Stimulated activated CD4-positive, alpha-beta T cell treated with anti-CD3 and anti-CD28 coated beads, Interleukin-2, amount 100 ng/mL, for 24 hours (primary cell): ENCODE results near the gene CASP12.

ENCODE experiments used
- DNase-seq, 2 donors: peaks; one replicate each; pipeline ENCODE4 v3.0.0-alpha.2; 2020

Gene CASP12

GRCh38 chr11:104891135-104891534 lies 7.1 kb downstream of the CASP12 start:
- DNase-seq = no peak

DNA sequence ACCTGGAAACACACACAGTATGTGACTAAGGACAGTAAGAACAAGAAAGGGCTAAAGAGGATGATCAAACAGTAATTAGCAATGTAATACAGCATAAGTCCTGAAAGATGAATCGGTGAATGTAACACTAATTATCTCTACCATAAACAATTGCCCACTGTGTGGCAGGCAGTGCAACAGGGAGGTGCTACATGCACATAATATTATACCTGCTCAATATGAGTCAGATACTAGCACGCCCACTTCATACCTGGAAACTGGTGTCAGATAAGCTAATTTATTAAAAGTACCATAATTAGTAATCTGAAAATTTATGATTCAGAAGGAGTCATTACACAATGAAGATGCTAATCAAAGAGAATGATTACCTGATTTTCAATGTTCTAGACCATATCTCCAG lies 14.9 kb downstream of the CASP12 start:
- no peak for DNase-seq

GRCh38 chr11:104881117-104881794 lies 17.0 kb downstream of the CASP12 start:
- DNase-seq = no peak

- no peak for DNase-seq
These were observed 18.6 kb downstream of the CASP12 start for GRCh38 chr11:104879514-104880190.

DNA sequence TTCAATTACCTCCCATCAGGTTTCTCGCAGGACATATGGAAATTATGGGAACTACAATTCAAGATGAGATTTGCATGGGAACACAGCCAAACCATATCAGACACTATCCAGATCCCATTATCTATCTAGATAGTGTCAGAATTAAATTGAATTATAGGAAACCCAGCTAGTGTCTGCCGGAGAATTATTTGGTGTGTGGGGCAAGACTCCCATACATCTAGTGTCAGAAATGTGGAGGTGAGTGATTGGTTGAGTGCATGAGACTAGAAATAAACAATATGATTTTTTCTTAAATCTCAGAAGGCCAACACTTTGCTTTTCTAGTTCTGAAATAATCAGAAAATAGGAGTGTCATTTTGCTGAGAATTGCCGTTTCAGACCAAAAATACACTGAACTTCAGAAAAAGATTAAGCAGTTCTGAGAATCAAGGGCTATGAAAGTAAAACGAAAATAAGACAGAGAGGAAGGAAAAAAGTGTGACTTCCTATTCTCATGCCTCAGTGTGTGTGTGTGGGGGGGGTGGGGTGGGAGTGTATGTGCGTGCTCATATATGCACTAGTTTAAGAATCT lies 21.3 kb downstream of the CASP12 start:
- no peak for DNase-seq

GRCh38 chr11:104876324-104876723 lies 21.9 kb downstream of the CASP12 start:
- no peak for DNase-seq

DNA sequence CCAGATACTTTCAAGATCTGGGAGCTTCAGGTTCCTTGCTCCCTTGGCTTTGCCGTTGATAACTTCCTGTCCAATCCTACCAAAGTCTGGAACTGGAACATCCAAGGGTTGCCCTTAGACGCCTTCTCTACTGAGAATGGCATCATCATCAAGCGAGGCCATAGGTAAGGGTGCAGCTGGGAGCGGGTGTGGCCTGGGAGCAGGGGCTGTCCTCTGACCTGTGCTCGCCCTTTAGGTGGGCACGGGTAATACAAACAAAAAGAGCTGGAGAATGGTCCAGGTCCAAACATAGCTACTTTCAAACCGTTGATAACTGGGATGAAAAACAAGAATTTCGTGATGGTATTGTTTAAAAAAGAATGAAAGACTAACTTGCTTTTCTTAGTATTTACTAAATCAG lies 25.0 kb downstream of the CASP12 start:
- no peak for DNase-seq

DNA sequence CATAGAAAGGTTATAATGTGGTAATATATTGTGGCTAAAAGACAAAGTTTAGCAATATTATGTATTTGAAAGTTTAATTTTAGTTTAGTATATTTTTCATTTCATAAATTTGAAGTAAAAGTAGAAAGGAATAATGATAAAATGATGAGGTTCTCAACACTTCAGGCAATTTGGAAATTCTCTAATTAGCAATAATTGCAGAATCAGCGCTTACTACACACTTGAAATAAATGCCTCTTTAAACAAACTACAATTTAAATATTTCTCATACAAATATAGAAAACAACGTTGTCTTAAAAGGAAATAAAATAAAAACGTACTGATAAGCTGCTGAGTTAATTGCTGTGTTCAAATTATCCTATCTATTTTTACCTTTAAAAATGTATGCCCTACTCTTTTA lies 25.9 kb downstream of the CASP12 start:
- DNase-seq = no peak

DNA sequence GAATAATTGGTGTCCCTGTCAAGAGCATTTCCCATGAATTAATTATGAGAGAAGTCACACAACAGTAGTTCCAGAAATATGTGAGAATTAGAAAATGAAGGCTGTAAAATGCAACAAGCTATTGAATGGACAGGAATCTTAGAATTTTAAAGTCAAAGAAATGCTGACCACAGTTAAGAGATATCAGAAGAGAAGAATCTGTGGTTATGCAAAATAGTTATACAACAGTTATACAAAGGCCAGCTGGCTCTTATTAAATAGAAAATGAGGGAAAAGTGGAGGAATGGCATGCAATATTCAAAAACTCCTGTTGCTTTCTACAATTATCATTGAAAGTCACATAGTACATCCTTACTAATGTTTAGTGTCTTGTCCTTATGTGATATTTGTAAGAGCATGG lies 27.4 kb downstream of the CASP12 start:
- no peak for DNase-seq

- DNase-seq = no peak
These were observed 31.4 kb downstream of the CASP12 start for GRCh38 chr11:104866815-104867214.

DNA sequence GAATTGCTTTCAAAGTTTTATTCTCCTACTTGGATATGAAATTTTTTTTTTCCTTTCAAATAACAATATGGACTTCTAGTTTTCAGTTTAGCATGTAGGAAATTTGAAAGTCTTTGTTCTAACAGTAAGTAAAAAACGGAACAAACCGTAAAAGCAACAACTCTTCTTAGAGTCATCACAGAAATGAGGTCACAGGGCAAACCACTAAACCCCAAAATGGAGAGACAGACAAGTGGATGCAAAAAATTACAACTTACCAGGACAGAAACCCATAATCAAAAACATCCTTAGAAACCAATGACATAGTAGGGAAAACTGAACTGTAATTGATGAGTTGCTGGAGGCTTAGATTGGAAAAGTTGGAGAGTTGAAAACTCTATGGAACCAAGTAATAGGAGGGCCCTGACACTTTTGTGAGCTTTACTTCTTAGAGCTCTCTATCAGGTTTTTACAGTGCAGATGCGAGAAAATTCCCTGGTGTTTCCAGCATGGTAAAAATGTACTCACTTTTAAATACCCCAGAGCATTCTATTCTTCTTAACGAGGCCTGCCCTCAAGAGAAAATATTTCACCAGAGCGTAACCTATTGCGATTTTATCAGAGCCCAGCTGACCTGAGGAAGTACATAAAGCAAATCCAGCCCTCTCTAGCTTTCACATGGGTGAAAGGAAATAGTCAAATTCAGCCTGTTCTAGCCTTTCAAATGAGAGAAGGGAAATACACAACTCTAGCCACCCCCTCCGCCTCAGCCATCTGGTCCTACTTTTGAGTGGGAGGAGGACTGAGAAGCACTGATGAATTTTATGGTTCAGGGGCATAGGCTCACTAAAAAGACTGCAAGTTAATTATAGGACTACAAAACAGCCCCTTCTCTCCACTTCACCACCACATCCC lies 39.1 kb downstream of the CASP12 start:
- DNase-seq = no peak

DNA sequence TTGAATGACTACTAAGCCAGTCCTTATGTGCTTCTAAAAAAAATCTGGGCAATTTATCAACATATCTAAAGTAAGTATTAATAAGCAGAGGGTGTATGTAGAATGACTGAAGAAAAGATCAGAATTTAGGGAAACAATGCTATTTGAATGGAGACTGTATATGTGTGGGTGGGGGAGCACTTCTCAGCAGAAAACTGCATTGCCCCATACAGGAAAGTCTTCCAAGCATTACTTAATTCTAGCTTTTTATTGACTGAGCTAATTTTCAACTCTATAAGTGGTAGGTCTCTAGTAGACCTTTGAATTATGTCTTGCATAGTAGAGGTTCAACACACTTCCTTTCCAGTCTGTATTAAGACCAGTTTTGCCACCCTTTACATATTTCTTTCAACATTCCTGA lies 41.7 kb downstream of the CASP12 start:
- no peak for DNase-seq

DNA sequence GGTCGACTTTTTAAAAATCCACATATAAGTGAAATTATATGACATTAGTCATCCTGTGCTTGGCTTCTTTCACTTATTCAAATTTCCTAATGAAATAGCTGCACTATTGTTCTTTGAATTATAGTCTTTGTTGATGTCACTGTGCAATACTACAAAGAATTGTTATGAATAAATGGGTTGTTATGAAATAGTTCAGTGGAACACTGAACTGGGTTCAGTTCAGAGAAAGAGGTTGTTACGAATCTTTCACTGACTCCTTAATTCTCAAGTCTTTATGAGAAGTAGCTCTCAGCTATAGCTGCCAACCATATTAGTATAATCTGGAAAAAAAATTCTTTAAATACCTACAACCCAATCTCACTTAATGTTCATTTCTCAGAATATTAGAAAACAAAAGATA lies 42.3 kb downstream of the CASP12 start:
- no peak for DNase-seq

GRCh38 chr11:104853276-104853675 lies 45.0 kb downstream of the CASP12 start:
- no peak for DNase-seq

DNA sequence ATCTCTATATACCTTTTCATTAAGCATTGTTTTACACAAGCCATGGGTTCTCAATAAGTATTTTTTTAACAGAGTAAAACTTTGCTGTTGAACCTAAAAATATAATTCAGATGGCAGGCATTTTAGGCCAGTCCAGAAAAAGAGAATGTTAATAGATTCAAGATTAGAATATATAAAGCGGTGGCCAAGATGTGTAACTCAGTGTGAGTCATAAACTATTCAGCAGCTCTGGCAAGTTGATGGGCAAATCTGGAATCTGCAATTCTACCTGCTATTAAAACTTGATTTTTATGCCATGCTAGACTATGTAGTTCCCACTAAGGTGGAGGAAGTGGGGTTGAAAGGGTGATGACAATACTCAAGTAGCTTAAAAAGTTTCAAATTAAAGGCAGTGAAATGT lies 45.4 kb downstream of the CASP12 start:
- no peak for DNase-seq

- no peak for DNase-seq
These were observed 52.0 kb downstream of the CASP12 start for GRCh38 chr11:104846216-104846615.

DNA sequence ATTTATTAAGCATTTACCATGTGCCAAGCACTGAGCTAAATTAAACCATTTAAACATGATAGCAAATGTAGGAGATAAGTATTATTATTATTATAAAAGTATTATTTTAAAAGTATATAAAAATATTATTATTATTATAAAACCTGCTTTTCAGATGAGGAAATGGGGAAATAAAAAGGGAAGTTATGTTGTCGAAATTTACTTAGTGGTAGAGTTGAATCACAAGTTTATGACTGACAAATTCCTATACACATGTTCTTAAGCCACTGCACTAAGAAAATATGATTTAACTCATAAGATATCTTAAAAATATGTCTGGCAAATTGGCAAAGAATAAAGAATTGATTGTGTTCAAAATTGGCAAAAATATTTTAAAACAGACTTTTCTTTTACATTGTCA lies 53.8 kb downstream of the CASP12 start:
- DNase-seq = no peak

DNA sequence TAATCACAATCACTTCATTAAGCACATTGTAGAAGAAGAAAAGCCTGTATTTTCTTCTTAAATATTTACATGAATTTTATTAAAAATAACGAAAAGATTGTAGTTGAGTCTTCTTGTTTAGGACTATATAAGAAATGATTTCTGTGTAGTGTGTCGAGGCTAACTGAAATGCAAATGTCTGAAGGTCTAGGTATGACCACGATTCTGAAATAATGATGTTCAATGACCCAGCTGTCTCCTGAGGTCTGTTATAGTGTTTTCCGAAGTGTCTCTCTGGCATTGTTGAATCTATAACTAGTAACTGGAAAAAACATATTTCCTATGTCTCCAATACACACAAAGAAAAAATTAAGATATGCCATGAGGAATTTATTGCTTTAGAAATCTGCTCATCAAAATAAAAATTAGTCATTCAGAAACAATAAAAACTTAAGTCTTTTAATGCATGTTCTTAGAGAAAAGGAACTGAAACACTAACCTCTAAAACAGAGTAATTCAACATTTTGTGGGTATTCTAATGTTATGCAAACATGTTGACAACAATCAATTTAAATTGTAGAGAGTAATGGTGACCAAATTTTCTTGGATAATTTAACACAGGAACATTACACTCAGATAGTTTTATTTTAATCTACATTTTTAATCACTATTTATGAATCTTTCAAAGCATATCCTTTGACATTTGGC lies 55.0 kb downstream of the CASP12 start:
- DNase-seq = no peak

DNA sequence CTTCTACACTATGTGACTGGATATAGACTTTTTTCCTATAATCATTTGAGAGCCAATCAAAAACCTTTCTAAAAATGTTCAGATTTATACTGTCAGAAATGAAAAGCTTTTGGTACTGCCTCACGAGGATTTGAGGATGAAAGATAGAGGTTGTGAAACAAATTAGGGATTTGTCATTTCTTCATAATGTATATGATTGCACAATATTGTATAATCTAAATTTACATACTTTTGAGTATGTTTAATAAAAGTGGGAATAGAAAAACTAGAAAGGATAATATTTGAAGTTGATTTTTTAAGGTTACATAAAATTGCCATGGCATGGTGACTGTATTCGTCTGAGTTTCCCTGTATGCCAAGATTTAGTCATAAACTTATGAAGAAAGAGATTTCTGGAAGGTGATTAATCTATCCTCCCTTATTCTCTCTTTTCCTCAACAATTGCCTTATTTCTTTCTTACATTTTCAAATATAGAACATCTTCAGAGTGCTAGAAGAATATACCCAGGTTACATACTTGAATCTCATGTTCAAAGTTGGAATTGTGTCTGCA lies 56.2 kb downstream of the CASP12 start:
- no peak for DNase-seq

DNA sequence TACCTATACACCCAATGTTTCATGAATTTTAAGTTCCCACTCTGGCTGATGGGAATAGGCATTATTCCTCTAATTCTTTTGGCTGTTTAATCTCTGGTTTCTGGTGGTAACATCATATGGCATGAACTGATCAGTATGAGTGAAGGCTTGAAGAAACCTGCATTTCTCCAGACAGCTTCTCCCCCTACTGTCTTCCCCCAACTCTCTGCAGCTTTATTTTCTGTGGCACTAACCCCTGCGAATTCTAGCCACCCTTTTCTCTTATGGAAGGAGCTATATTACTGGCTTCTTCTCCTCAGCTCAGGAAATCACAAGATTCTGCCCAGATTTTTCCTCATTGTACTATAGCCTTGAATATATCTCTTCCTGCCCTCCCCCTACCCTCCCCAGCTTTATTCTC lies 57.1 kb downstream of the CASP12 start:
- DNase-seq = no peak

GRCh38 chr11:104837969-104838639 lies 60.2 kb downstream of the CASP12 start:
- DNase-seq = no peak

DNA sequence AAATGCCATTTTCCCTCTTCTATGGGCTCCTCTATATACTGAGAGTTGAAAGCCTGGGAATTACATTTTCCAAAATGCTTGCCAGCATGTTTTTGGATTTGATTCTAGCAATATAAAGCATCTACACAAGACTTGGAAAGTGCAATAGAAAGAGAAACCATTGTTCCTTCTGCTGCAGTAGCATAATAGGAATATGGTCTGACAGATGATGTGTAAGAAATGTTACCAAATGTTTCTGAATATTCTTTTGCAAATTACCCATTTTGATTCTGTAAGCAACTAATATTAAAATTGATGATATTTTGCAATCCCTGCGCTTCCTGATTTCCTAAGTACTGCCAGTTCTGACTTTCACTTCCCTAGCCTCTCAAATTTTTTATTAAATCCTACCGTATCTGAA lies 61.6 kb downstream of the CASP12 start:
- DNase-seq = no peak
